HG03108 (cell line): Measurements from ENCODE around the gene TRIM38.
"Not testable (repeated sequence)": the region's sequence is repeated elsewhere in the genome, so short reads cannot be mapped to it uniquely, and the experiment has no call there.

Experiments used
- ATAC-seq: cut with Tn5 transposase; IDR thresholded peaks from one replicate; pipeline ENCODE4 v1.9.1; 2021; ENCODE audit warnings: moderate library complexity; ENCODE audit not compliant: unreplicated experiment

TRIM38 gene

GRCh38 chr6:26003102-26003694, 40.6 kb downstream of the TRIM38 start:
- ATAC-seq, result no peak

- no peak for ATAC-seq
Observed at GRCh38 chr6:26006086-26006939, 43.7 kb downstream of the TRIM38 start.

- ATAC-seq, result not testable (repeated sequence)
Observed at GRCh38 chr6:26006940-26007305, 44.3 kb downstream of the TRIM38 start.

GRCh38 chr6:26008470-26008869, 45.9 kb downstream of the TRIM38 start:
- no peak for ATAC-seq

GRCh38 chr6:26009817-26010216, 47.2 kb downstream of the TRIM38 start:
- ATAC-seq, result no peak

GRCh38 chr6:26012061-26012460, 49.5 kb downstream of the TRIM38 start:
- ATAC-seq, result no peak

GRCh38 chr6:26014386-26014785, 51.8 kb downstream of the TRIM38 start:
- ATAC-seq, result not testable (repeated sequence)

GRCh38 chr6:26016245-26016962, 53.8 kb downstream of the TRIM38 start:
- no peak for ATAC-seq

- no peak for ATAC-seq
Observed at GRCh38 chr6:26016963-26017631, 54.5 kb downstream of the TRIM38 start.

- no peak for ATAC-seq
Observed at GRCh38 chr6:26017632-26017966, 55.0 kb downstream of the TRIM38 start.

GRCh38 chr6:26019261-26019830, 56.7 kb downstream of the TRIM38 start:
- ATAC-seq, result no peak

GRCh38 chr6:26019967-26020328, 57.3 kb downstream of the TRIM38 start:
- ATAC-seq, result no peak

GRCh38 chr6:26020329-26021000, 57.9 kb downstream of the TRIM38 start:
- ATAC-seq, result peak; percentile 48

- peak; percentile 3 for ATAC-seq
Observed at GRCh38 chr6:26021001-26021349, 58.4 kb downstream of the TRIM38 start.

- ATAC-seq, result peak; percentile 42
Observed at GRCh38 chr6:26021350-26022131, 58.9 kb downstream of the TRIM38 start.

GRCh38 chr6:26022132-26022472, 59.5 kb downstream of the TRIM38 start:
- no peak for ATAC-seq

GRCh38 chr6:26022737-26023136, 60.1 kb downstream of the TRIM38 start:
- no peak for ATAC-seq

GRCh38 chr6:26024651-26025046, 62.0 kb downstream of the TRIM38 start:
- no peak for ATAC-seq

GRCh38 chr6:26025047-26025893, 62.7 kb downstream of the TRIM38 start:
- ATAC-seq, result no peak
